WTC11 (cell line): Measurements from ENCODE around the gene LEFTY1. TPM values are rescaled to one million over a fixed set of nuclear protein-coding genes. Genes with fewer than 3 reads are reported as not detected.
A peak's percentile ranks its signal among the peaks of the same experiment; 100 is the strongest.
"Not testable (repeated sequence)": the region's sequence is repeated elsewhere in the genome, so short reads cannot be mapped to it uniquely, and the experiment has no call there.

Source experiments
- ATAC-seq: fragments of 200-7000 bp; cut with Tn5 transposase; 2 replicates; pipeline ENCODE4 v1.10.0; 2021; ENCODE audit warnings: mild to moderate bottlenecking, moderate library complexity
- CTCF ChIA-PET: fragments of 300-600 bp; sonication (Branson Sonifier 250); formaldehyde crosslinking; loops from one replicate; lab custom pipeline; 2021; ENCODE audit warnings: antibody characterized with exemption; lab: Charles Lee
- POLR2A ChIA-PET: fragments of 350-600 bp; sonication (Branson Sonifier 250); formaldehyde crosslinking; loops from one replicate; lab custom pipeline; 2021; ENCODE audit warnings: antibody characterized with exemption; lab: Charles Lee
- DNase-seq: peaks from one replicate; pipeline ENCODE4 v3.0.0; 2021; ENCODE audit warnings: low spot score
- H3K27ac Mint-ChIP-seq: 2 replicates; pipeline ENCODE4 v1.8.0; 2021; ENCODE audit warnings: mixed read lengths
- H3K27me3 Mint-ChIP-seq: 2 replicates; pipeline ENCODE4 v1.8.0; 2021; ENCODE audit warnings: low read depth, mild to moderate bottlenecking, moderate library complexity, mixed read lengths
- H3K36me3 Mint-ChIP-seq: 2 replicates; pipeline ENCODE4 v1.8.0; 2021; ENCODE audit warnings: mixed read lengths
- H3K4me1 Mint-ChIP-seq: 2 replicates; pipeline ENCODE4 v1.8.0; 2022; ENCODE audit warnings: mixed read lengths
- H3K4me3 Mint-ChIP-seq: 2 replicates; pipeline ENCODE4 v1.8.0; 2021; ENCODE audit warnings: mild to moderate bottlenecking, moderate library complexity, mixed read lengths
- H3K9me3 Mint-ChIP-seq: 2 replicates; pipeline ENCODE4 v1.8.0; 2021; ENCODE audit warnings: mixed read lengths
- IRF2 ChIP-seq: sonication (generic); formaldehyde crosslinking; IDR thresholded peaks from 2 replicates; pipeline ENCODE4 v1.8.0; 2022; ENCODE audit warnings: low read depth, missing genetic modification reagents, borderline replicate concordance
- MXD4 ChIP-seq: fragments of 250-450 bp; sonication (Bioruptor Pico); IDR thresholded peaks from 2 replicates; pipeline ENCODE4 v1.8.0; 2021; ENCODE audit warnings: mild to moderate bottlenecking, moderate library complexity, borderline replicate concordance
- RELA ChIP-seq: sonication (generic); formaldehyde crosslinking; IDR thresholded peaks from 2 replicates; pipeline ENCODE4 v1.8.1; 2022; ENCODE audit warnings: missing genetic modification reagents, mild to moderate bottlenecking, borderline replicate concordance
- TEAD1 ChIP-seq: sonication (generic); formaldehyde crosslinking; IDR thresholded peaks from 2 replicates; pipeline ENCODE4 v1.8.0; 2022; ENCODE audit warnings: mild to moderate bottlenecking, missing genetic modification reagents
- ZMAT4 ChIP-seq: fragments of 250-450 bp; sonication (Bioruptor Pico); IDR thresholded peaks from 2 replicates; pipeline ENCODE4 v1.9.0; 2021; ENCODE audit warnings: mild to moderate bottlenecking
- ZNF121 ChIP-seq: sonication (generic); formaldehyde crosslinking; IDR thresholded peaks from 2 replicates; pipeline ENCODE4 v1.8.0; 2023; ENCODE audit warnings: missing genetic modification reagents
- ZNF425 ChIP-seq: fragments of 250-450 bp; sonication (Bioruptor Pico); conservative IDR thresholded peaks from 2 replicates; pipeline ENCODE4 v1.9.0; 2021; ENCODE audit warnings: mild to moderate bottlenecking
- microRNA-seq: library from miRNA; unstranded; fragments of <30 nt; microRNA quantifications from one replicate; pipeline ENCODE4 v1.2.0, GENCODE V29; 2022; ENCODE audit warnings: borderline number of aligned reads
- total RNA-seq: library from RNA; stranded (reverse); gene quantifications from 3 replicates; pipeline ENCODE4 v1.2.3, GENCODE V29; 2021

The LEFTY1 gene
- total RNA-seq, 1 experiment from 2014 or later, result 52.9 TPM

GRCh38 chr1:225838793-225839192, 50.2 kb downstream of the LEFTY1 start (continued):
- TF ChIP-seq ZMAT4 (CRISPR knock-in tag), result no peak
- TF ChIP-seq MXD4 (CRISPR knock-in tag), result no peak
- TF ChIP-seq RELA, result no peak
- no peak for TF ChIP-seq IRF2 (CRISPR knock-in tag)
- TF ChIP-seq TEAD1 (CRISPR knock-in tag), result no peak
- no peak for TF ChIP-seq ZNF425 (CRISPR knock-in tag)
- TF ChIP-seq, all 79 proteins: peak for 0

- ATAC-seq, H3K4me1 Mint-ChIP-seq, POLR2A ChIA-PET: not testable (repeated sequence)
These were observed 52.6 kb downstream of the LEFTY1 start for GRCh38 chr1:225836296-225836695.

More at GRCh38 chr1:225836296-225836695, 52.6 kb downstream of the LEFTY1 start:
- H3K36me3 Mint-ChIP-seq, result peaks cover 53% of the 10 kb centered on the region
- CTCF ChIA-PET, H3K4me3 Mint-ChIP-seq, H3K27me3 Mint-ChIP-seq, DNase-seq, H3K27ac Mint-ChIP-seq, H3K9me3 Mint-ChIP-seq: not testable (repeated sequence)
- peak; percentile 64; the same call in 1 of the 2 replicates for TF ChIP-seq ZNF121 (CRISPR knock-in tag)

Small RNA genes lying within 50 kb of the gene (microRNA-seq; reads per million reads assigned to microRNA genes)
- gene MIR6741, result 2.8 reads per million

Other genes with a start within 250 kb of the LEFTY1 start
- 223 to 229 TPM (median 227 TPM) in 3 replicates for gene ENAH, start 236.0 kb downstream of the LEFTY1 start, total RNA-seq
- gene SRP9, start 111.3 kb downstream of the LEFTY1 start, total RNA-seq, result 374 to 395 TPM (median 375 TPM) in 3 replicates
- gene EPHX1, start 79.0 kb downstream of the LEFTY1 start, total RNA-seq, result 60.9 to 66.2 TPM (median 64.4 TPM) in 3 replicates
- 61.1 to 91.7 TPM (median 69.3 TPM) in 3 replicates for gene TMEM63A, start 6.8 kb downstream of the LEFTY1 start, total RNA-seq
- 81.5 to 90.3 TPM (median 86.0 TPM) in 3 replicates for gene PYCR2, start 35.1 kb upstream of the LEFTY1 start, total RNA-seq
- gene LEFTY2, start 52.1 kb upstream of the LEFTY1 start, total RNA-seq, result 13.9 to 15.5 TPM (median 14.0 TPM) in 3 replicates
- 13.5 to 17.2 TPM (median 14.6 TPM) in 3 replicates for gene SDE2, start 110.2 kb upstream of the LEFTY1 start, total RNA-seq
- gene H3-3A, start 173.6 kb upstream of the LEFTY1 start, total RNA-seq, result 894 to 987 TPM (median 963 TPM) in 3 replicates